GM19328 (cell line): ENCODE measurements around the gene PTEN.

ENCODE experiments used
- ATAC-seq: cut with Tn5 transposase; IDR thresholded peaks from one replicate; pipeline ENCODE4 v1.9.1; 2021; ENCODE audit warnings: mild to moderate bottlenecking, moderate library complexity; ENCODE audit not compliant: unreplicated experiment

Gene PTEN

DNA sequence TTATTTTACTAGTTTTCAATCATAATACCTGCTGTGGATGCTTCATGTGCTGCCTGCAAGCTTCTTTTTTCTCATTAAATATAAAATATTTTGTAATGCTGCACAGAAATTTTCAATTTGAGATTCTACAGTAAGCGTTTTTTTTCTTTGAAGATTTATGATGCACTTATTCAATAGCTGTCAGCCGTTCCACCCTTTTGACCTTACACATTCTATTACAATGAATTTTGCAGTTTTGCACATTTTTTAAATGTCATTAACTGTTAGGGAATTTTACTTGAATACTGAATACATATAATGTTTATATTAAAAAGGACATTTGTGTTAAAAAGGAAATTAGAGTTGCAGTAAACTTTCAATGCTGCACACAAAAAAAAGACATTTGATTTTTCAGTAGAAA lies 103.0 kb downstream of the PTEN start:
- ATAC-seq = no peak

DNA sequence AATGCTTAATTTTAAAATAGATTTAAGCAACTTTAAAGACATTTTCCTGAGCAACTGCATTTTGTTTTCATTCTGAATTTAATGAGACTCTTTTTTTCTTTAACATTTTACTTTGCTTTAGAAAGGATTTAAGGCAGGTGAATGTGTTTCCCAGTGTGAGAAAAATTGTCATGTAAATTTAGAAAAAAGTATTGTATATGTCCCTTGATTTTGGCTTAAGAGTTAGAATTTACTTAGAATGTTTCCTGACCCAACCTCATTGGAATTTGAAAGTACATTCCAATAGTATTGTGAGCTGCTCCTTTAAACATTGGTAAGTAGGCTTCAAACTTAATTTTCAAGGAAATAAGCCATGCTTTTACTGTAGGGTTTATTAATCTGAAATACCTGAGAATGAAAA lies 110.2 kb downstream of the PTEN start:
- no peak for ATAC-seq

DNA sequence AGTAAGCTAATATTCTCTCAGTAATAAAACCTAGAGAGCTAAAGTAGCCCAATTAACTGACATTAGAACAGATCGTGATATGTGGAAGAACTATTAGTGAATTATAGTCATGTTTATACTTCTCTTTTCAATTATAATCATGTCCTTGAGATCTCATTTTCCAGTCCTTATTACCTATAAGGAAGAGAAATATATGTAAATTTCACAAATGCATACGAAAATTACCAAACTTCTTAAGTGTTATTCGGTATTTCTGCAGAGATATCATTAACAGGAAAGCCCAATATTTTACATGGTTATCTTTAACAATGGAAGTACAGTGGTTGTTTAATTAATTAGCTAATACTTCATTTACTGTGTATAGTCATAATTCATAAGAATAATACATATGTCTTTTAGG lies 110.7 kb downstream of the PTEN start:
- no peak for ATAC-seq

DNA sequence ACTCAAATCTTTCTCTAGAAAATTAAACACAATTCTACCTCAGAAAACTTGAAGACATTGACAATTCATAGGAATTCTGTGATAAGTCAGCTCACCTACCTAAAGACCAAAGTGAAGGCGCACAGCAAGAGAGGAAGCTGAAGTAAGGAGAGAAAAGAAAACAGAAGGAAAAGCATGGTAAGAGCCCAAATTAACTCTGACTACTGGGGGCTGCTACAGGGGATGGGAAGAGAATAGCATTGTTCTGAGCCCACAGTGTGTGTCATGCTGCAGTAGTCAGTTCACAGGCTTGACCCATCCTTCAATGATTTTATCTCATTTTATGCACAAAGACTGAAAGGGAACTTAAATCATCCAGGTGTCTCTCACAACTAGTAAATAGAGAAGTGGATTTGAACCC lies 111.3 kb downstream of the PTEN start:
- ATAC-seq = no peak

DNA sequence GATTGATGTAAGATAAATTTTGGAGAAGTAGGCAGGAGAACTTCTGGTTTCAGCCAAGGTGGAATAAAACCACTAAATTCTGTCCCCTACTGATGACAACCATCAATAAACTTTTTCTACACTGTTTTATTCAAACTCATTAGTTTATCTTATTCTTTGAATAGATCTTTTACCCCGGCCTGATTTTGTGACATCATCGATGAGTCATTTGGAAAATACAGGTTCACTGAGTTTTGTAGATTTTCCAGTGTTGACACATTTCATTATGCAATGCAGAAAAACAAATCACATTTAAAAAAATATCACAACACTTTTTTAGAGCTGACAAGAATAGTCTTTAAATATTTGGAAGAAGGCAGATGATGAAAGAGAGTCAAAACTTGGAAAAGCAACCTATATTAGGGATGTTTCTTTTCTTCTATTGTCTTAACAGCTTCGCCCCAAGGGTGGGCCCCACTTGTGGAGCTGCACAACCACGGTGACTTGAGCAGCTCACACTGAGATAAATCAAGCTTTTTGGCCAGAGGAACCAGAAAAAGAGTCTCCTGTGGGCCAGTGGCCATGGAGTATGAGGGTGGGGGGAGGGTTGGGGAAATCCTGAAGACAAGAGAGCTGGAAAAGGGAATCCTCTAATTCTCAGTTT lies 112.8 kb downstream of the PTEN start:
- no peak for ATAC-seq

DNA sequence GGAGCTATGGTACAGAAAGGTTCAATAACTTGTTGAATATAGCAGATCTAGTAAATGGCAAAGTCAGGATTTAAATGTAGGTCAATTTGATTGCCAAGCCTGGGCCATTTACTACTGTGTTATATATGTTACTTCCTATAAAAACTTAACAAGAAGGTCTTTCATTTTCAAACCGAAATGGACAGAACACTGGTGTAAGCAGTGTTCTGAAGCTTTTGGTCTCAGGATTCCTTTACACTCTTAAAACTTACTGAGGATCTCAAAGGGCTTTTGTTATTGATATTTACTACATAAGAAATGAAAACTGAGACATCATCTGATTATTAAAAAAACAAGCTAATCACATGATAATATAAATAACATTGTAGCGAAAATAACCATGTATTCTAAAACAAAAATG lies 114.7 kb downstream of the PTEN start:
- no peak for ATAC-seq

DNA sequence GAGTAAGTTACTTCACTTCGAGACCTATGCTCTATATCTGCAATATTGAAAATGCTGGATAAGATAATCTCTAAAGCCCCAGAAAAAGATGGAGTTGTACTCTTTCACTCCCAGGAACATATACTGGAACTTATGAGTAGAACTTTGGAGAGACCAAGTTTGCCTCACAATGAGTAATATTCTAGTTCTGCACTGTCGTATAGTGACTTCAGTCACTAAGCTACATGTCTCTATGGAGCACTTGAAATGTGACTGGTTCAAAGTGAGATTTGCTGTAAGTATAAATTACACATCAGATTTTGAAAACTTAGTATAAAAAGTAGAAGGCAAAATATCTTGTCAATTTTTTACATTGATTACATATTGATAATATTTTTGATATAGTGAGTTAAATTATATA lies 116.4 kb downstream of the PTEN start:
- ATAC-seq = no peak

DNA sequence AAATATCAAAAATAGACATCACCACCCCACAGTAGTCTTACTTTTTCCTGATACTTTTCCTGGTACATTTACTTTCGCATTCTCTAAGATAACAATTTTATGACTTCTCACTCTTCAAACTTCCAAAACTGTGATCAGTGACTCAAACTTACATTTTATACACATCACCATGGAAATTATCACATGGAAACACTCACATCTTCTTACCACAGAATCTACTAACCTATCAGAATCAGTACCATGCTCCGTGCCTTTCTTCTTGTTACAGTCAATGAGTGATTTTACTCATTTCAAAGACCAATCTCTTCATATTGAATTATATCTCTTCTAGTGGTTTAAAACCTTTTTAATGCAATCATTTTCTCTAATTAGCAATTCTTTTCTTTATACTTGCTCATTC lies 120.3 kb downstream of the PTEN start:
- ATAC-seq = no peak

DNA sequence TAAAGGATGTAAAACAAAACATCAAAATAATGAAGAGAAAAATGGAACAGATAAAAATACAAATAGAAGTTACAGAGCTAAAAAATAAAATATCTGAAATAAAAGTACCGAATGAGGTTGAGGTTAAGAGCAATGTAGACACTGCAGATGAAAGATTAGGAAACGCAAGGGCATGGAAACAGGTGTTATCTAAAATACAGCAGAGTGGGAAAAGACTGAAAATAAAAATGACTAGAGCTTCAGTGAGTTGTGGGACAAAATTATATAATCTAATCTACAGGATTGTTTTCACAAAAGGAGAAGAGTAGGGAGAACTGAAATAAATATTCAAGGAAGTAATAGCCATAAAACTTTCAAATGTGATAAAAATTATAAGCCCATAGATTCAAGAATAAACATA lies 123.8 kb downstream of the PTEN start:
- ATAC-seq = no peak

DNA sequence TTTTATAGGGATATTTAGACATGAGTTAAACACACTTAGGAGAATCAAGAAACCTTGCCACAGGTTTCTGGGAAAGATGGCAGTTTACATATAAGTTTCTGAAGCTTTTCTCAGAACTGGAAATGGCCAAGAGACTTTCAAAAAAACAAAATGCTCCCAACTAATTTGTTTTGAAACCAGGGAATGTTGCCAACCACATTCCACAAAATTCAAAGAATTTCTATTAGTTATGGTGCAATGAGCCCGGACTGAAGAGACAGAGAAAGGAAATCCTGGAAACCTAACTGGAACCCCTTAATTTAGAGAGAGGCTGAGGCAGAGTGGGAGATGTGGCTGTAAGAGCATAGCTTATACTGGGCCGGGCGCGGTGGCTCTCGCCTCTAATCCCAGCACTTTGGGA lies 128.5 kb downstream of the PTEN start:
- no peak for ATAC-seq

DNA sequence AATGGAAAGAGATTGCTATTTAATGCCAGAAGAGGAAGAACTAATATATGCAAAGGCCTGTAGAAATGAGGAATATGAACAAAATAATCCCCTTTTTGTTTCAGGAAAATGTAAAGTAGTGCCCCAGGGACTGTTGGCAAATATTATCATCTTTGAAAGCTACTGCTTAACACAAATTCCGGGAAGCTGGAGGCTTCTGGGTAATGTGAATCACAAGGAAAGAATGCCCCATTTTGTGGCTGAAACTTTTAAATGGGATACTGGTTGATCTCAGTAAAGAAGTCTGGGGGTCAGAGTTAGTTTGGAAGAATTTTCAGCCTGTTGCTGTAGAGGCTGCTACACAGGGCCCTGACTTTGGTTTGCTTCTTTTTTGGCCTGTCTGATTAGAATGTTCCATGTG lies 141.0 kb downstream of the PTEN start:
- ATAC-seq = no peak

DNA sequence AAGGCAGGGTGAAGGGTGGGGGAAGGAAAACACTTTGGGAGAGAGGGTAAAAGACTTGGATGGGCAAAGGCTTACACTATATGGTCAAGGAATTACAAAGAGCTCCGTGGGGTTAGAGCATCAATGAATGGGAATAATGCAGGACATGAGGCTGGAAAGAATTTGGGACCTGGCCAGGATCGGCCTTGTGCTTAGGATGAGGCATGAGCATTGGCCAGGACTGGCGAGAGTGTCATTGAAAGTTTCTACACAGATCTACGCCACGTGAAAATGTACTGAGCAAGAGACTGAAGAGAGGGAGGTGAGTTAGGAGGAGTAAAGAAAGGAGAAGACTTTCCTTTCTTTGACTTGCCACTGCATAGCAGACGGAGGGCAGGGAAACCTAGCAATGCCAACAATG lies 142.8 kb downstream of the PTEN start:
- no peak for ATAC-seq

DNA sequence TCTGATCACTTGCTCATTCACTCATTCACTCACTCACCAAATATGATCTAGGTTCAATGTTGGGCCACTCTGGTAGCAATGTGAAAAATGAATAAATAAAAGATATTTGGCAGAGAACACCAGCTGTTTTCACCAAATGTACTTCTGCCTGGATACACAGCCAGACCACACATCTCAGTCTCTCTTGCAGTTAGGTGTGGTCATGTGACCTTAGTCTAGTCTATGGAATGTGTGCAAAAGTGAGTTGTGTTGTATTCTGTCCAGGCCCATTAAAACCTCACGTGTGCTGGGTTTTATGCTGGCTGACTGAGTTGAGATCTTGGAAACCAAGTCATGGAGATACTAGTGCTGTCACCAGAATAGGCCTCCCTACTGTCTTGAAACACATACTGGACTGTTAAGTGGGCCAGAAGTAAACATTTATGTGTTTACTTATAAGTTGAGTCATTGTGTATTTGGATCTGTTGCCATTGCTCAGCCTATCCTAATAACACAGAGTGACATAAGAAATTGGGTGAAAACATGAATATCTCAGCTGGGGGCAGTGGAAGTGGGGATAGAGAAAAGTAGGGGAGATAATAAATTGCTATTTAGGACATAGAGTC lies 145.5 kb downstream of the PTEN start:
- ATAC-seq = no peak

DNA sequence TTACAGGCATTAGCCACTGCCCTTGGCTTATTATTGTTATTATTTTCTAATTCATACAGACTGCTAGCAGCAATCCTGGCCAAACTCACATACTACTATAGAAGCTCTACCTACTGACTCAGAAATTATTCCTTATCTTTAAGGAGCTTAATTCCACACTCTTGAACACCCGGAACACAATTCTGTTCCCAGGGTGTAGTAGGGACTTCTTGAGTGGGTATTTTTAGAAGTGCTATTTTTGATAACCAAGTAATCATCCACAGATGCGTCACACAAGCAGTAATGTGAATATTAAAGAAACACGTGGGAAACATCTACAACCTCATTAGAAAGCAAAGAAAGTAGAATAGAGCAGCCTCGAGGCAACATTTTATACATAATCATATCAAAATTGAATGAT lies 149.2 kb downstream of the PTEN start:
- ATAC-seq = no peak

DNA sequence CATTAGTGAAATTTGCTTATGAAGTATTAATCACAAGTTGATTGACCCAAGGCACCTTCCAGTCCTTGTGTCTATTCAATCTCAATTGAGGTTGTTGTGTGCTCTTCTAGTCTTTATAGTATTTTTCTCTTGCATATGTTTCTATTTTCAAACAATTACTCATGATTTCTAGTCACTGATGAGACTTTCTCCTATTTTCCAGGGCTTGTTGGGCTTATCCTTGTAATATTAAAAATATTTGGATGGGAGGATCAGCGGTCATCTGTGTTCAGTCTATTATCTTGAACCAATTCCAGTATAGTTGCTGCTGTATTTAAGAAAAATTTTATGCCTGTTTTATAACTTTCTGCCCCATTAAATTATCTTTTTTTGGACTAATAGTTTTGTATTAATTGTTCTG lies 154.4 kb downstream of the PTEN start:
- no peak for ATAC-seq

DNA sequence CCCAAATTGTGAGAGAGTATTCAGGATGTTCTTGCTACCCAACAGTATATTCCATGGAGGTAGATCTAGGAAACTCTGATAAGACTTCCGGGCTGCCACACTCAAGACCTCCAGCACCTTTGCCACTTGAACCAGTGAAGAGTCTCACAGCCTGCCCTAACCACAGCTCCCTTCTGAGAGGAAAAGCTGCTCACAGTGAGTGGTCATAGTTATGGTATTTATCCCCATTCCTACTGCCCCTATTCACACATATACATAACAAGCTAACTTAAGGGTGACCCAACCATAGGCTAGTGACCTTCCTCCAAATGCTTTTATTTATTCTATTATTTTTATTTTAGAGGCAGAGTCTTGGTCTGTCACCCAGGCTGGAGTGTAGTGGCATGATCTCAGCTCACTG lies 156.3 kb downstream of the PTEN start:
- ATAC-seq = no peak
